ENCODE measurements around the gene PTGFRN.

Gene PTGFRN

DNA sequence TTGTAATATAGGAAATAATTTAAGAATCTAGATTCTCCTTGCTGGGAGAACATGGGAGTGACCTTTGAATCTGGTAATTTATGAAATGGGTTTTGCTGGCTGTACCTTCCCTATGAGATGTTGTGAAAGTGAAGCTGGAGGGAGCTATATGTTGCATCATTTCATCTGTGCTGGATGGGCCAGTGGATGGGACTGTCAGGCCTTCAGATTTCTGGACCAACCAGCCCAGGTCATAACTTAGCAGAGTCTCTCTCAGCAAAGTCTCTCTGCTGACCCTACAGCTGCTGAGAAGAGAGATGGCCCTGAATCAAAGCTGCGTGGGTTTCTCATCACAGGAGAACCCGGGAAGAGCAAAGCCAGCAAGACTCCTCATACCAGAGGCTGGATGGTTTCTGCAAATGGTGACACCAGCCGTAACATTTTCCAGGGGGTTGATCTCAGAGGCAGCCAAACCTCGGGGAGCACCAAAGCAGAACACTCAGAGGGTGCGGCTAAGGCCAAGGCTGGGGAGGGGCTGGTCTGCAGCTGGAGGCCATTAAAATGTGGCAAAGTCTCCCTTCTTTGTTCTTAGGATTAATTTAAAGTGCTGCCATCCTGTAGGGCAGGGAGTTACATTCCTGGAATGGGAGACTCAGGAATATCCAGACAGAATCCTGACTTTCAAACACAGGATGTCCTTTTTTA, 18.2 kb upstream of the PTGFRN start:
- DNase-seq = no peak

GRCh38 chr1:116895073-116895472, 14.6 kb upstream of the PTGFRN start:
- DNase-seq = no peak

GRCh38 chr1:116899529-116899928, 10.2 kb upstream of the PTGFRN start:
- no peak for DNase-seq

DNA sequence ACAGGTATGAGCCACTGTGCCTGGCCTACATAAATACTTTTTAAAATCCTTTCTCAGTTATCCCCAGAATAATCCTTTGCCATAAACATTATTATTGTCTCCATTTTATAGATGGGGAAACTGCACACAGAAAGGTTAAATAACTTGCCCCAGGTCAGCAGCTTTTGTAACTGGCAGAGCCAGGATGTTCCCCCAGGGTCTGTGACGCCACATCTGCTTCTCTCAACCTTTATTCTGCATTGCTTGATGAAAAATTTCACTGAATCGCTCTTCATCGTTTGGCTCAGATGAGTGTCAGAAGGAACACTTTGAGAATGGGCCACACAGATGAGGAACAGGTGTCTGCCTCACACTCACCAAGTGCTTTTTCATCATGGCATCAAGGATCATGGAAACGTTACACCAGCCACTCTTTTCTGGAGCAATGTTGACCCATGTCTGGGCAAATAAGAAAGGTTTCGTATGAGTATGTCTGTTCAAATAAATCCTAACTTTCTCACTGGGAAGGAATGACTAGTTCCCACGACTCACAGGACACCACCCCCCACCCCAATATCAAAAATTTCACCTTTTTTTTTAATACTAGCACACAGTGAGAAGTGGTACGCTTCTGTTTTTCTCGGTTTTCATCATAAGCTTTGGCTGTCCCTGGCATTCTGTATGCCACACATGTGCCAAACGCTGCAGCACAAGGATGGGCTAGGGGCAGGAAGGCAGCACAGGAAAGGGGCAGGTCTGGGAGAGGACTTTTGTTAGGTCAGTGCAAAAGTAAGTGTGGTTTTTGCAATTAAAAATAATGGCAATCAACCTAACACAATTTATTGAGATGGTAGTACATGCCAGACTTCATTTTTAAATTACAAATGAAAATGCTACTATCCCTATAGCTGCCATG, 9.0 kb upstream of the PTGFRN start:
- DNase-seq = no peak

GRCh38 chr1:116902027-116902426, 7.7 kb upstream of the PTGFRN start:
- DNase-seq = no peak

- DNase-seq = no peak
These were observed 6.9 kb upstream of the PTGFRN start for GRCh38 chr1:116902723-116903383.

- no peak for DNase-seq
These were observed 4.9 kb upstream of the PTGFRN start for GRCh38 chr1:116904791-116905320.

DNA sequence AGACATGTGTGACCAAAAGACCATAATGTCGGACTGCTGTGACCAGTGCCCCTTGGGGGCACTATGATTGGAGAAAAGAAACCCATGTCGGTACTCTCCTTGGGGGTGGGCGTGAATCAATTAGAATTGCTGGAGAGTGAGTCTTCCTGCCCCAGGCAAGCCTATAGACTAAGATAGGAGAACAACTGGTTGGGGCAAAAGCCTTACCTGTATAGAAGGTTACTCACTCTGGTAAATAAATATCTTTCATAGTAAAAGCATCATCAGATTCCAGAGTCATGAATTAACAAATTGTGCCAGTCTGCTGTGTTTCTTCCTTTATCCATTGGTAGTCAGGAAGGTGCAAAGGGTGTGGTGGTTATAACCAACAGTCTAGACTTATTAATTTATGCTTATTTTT, 2.9 kb upstream of the PTGFRN start:
- no peak for DNase-seq

GRCh38 chr1:116907351-116907750, 2.4 kb upstream of the PTGFRN start:
- DNase-seq = no peak

GRCh38 chr1:116908266-116908665, 1.4 kb upstream of the PTGFRN start:
- DNase-seq = no peak

DNA sequence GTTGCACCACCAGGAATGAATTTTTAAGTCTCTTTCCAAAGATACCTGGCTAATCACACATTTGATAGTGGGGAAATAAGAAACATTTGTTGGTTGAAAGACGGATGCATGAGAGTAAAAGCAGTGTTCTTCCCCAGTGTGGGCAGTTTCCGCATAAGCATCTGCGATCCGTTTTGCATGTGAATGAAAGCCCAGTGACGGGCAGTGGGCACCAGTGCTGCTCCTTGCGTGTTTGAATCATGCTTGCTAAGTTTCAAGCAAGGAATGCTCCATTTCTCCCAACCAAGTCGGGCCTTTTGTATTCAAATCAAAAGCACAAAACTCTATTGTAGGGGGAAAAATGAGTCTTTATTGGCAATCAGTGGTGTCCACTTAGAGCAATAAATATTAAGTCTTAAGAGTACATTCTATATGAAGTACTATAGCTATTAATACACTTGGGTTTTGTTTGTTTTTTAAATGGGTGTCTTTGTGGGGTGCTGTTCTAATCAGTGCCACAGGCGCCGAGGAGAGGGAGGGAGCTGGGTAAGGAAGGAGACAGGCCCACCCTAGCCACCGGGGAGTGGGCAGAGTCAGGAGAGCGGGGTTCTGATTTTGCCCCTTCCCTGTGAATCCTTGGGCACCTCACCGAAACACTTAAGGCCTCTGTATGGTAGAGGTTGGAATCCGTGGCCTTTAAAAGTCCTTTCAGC, 750 bp upstream of the PTGFRN start:
- DNase-seq = no peak

- DNase-seq = no peak
These were observed 867 bp downstream of the PTGFRN start for GRCh38 chr1:116910379-116911187.

DNA sequence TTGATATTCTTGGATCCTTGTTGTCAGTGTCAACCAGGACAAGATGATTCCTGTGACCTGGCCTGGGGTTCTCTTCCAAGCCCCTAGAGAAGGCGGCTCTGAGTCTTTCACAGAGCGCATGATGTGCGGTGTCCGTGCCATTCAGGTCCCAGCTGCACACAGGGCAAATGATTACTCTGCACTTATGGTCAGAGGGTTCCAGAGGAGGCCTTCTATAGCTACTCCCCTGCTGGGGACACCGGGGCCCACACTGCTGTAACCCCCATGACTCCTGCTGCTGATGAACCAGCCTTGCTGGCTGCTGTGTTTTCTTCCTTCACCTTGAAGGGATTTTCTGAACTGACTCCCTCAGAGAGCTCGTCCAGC, 1.5 kb downstream of the PTGFRN start:
- no peak for DNase-seq

DNA sequence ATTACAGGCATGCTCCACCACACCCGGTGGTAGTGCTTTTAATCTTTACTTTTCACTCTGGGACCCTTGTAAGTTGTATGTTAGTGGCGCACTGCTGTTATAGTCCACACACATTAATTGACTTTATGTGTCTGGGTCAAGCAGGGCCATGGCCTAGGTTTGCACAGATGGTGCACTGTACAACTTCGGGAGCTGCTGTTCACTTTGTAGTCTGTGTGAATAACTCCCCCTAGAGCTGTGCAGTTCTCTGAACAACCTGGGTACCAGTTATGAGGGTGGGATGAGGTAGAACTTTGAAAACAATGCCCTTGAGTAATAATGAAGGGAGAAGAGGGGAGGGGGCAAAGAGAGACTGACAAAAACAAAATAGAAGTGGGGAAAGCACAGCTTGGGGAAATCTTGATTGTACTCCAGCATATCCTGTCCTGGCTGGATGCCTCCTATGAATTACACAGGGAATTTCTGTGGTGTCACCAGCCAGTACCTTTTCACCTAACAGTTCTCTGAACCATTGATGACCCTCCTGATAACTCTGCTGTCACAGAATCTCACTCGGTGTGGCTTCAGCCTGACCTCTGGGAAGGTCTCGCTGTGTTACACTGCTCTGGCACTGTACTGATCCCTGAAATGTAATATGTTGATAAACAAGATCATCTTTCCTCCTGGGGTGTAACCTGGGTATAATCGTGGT, 2.2 kb downstream of the PTGFRN start:
- DNase-seq = no peak

GRCh38 chr1:116912846-116913245, 3.1 kb downstream of the PTGFRN start:
- DNase-seq = no peak

- no peak for DNase-seq
These were observed 4.2 kb downstream of the PTGFRN start for GRCh38 chr1:116913941-116914340.

- no peak for DNase-seq
These were observed 5.0 kb downstream of the PTGFRN start for GRCh38 chr1:116914667-116915066.

DNA sequence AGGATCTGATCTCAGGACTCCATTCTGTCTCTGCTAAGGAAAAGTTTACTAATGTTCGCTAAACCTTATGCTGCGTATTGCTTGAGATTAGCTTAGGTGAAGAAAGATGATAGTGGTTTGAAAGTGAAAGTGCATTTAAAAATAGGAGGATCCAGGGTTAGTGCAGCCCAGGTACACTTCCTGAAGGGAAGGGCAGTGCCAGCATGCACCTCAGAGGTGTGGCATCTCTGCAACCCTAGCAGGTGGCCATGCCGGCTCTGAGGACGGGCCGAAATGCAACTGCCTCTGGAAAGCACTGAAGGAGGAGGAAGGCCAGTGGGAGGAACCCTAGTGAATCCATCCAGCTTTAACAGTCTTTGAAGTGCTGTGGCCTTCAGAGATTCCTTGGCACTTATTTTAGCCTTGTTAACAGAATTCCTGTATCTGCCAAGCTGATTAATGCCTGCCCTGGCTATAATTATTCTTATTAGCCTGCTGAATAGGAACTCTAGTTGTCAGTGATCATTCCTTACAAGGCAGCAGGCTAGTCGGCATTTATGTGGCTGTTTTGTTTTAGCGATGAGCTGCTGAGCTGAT, 5.5 kb downstream of the PTGFRN start:
- no peak for DNase-seq

GRCh38 chr1:116916002-116916401, 6.3 kb downstream of the PTGFRN start:
- DNase-seq = no peak

GRCh38 chr1:116916533-116917445, 7.1 kb downstream of the PTGFRN start:
- DNase-seq = no peak
